Adrenal gland (tissue), 19 donors: Measurements from ENCODE around the gene DOCK1. TPM values are rescaled to one million over a fixed set of nuclear protein-coding genes. Genes with fewer than 3 reads are reported as not detected.

Source experiments
- DNase-seq, 7 donors: peaks; one replicate each; pipeline ENCODE4 v3.0.0-alpha.2; 2019 to 2020
- H3K27ac ChIP-seq, 5 donors: fragments of 200-600 bp; sonication (generic) in 4 of 5; 1 replicate in 3 of 5; 2 replicates in 2 of 5; pipeline versions ENCODE4 v1.5.1 to v1.8.0; 2016 to 2020; ENCODE audit warnings: mild to moderate bottlenecking in 1 of 5
- H3K27me3 ChIP-seq: fragments of 200-600 bp; 2 replicates; pipeline ENCODE4 v1.8.0; 2021
- H3K36me3 ChIP-seq, 2 donors: fragments of 200-600 bp; replicated peaks in 1 of 2; 1 replicate in 1 of 2; 2 replicates in 1 of 2; pipeline versions ENCODE4 v1.5.1 to v1.8.0; 2018 to 2022
- H3K4me1 ChIP-seq, 2 donors: fragments of 200-600 bp; replicated peaks in 1 of 2; 1 replicate in 1 of 2; 2 replicates in 1 of 2; pipeline versions ENCODE4 v1.5.1 to v1.8.0; 2018 to 2021
- H3K4me3 ChIP-seq, 4 donors: fragments of 200-600 bp; sonication (generic) in 3 of 4; one replicate each; pipeline ENCODE4 v1.5.1; 2016 to 2018
- H3K9me3 ChIP-seq, 3 donors: fragments of 200-600 bp; sonication (generic) in 1 of 3; replicated peaks in 1 of 3; 1 replicate in 2 of 3; 2 replicates in 1 of 3; pipeline versions ENCODE4 v1.5.1 to v1.8.0; 2016 to 2021
- CTCF ChIP-seq, 6 experiments: fragments of 450-650 bp in 4 of 6; fragments of 200-600 bp in 2 of 6; sonication (generic) in 1 of 6; IDR thresholded peaks; 1 replicate in 5 of 6; 2 replicates in 1 of 6; pipeline versions ENCODE4 v1.5.1 to v1.8.0; 2016 to 2021; ENCODE audit warnings: antibody characterized with exemption in 6 of 6, mild to moderate bottlenecking in 2 of 6, moderate library complexity in 1 of 6
- POLR2A ChIP-seq, 2 donors: fragments of 450-650 bp; IDR thresholded peaks; one replicate each; pipeline ENCODE4 v1.6.1; 2017; ENCODE audit warnings: antibody characterized with exemption in 2 of 2, mild to moderate bottlenecking in 2 of 2, moderate library complexity in 1 of 2
- WGBS, 4 donors: extraction: QIAGEN DNeasy Blood & Tissue Kit in 2 of 4; methylation state at CpG; one replicate each; pipeline versions ENCODE4 v1.1.5 to v1.1.7; 2013 to 2017; 5-methylcytosine and 5-hydroxymethylcytosine counted together
- intact Hi-C, 2 donors: fragments of 100-400 bp; cut with DNase I; formaldehyde crosslinking; loops; one replicate each; pipeline versions ENCODE4 v1.14.1 to v1.15.0; 2022 to 2023
- long read RNA-seq, 10 donors: library from polyadenylated mRNA in 3 of 10; unstranded in 2 of 10; stranded (forward) in 1 of 10; transcript quantifications; one replicate each; pipeline ENCODE4 v2.0.0 and lab custom pipeline, GENCODE V29; 2021 to 2026
- polyA plus RNA-seq, 3 donors: library from polyadenylated mRNA; stranded (reverse); fragments of 200-250 nt in 2 of 3; fragments of 350-450 nt in 1 of 3; fragmentation: Illumina TruSeq in 1 of 3; extraction: RNeasy Lipid Tissue Mini Kit (QIAGEN cat#74804) in 1 of 3; gene quantifications; one replicate each; pipeline ENCODE4 v1.2.3, GENCODE V29; 2013 to 2014
- total RNA-seq, 9 donors: library from RNA; depleted of rRNA in 4 of 9; stranded (reverse); fragments of >200 nt in 4 of 9; fragments of 120-200 nt in 1 of 9; fragmentation: NEBNext Ultra II Directional in 1 of 9; extraction: Animal tissue kit (Norgen Biotek cat#: 25700) in 1 of 9; gene quantifications; one replicate each; pipeline versions ENCODE4 v1.1.0 to v1.2.4, GENCODE V29; 2013 to 2023
- donor health status: healthy with polysubstance abuse.
- donor health status: Bipolar disorder and iron deficiency.
- donor health status: DM: yes; HTN: yes; CAD: no.
- donor health status: DM: no; HTN: no; CAD: no.
- donor health status: DM: no; HTN: no; CAD: no.
- donor health status: DM: yes; HTN: yes; CAD: no.

Gene DOCK1
- 10 to 100 TPM; 18.1 to 30.4 (median 23.1) TPM for total RNA-seq
- 10 to 100 TPM in 1 of 3 donors, 1 to 10 TPM in 2; 8.1 to 14.5 (median 8.3) TPM for polyA plus RNA-seq
- long read RNA-seq, donor 1, result 0 reads
- long read RNA-seq, donor 2, result 0 reads
- long read RNA-seq, donor 3, result 0 reads
- long read RNA-seq, donor 4, partial matches to known transcripts, result 0 of 1 reads
- long read RNA-seq, donor 4, other reads (novel, unspliced or antisense), result 1 of 1 reads
- long read RNA-seq, donor 5, full-length matches to known transcripts, result 16 of 27 reads
- long read RNA-seq, donor 5, partial matches to known transcripts, result 5 of 27 reads
- long read RNA-seq, donor 5, other reads (novel, unspliced or antisense), result 6 of 27 reads
- long read RNA-seq, donor 6, partial matches to known transcripts, result 1 of 3 reads
- long read RNA-seq, donor 6, other reads (novel, unspliced or antisense), result 2 of 3 reads
- long read RNA-seq, donor 7, result 0 reads
- long read RNA-seq, donor 8, result 0 reads
- long read RNA-seq, donor 9, result 0 reads
- long read RNA-seq, donor 10, result 0 reads

- peak; percentile 56 to 74 (median 62) for DNase-seq
- peak within 1 kb of the TSS in 3 of 5 donors; percentile 54 to 90 (median 59) for H3K27ac ChIP-seq
- H3K9me3 ChIP-seq, result no peaks in the 10 kb centered on the region
- H3K4me1 ChIP-seq, result peaks cover 0 to 7% of the 10 kb centered on the region in 2 donors
- TF ChIP-seq CTCF (IDR thresholded peaks at IDR 0.05) (no peak), POLR2A (IDR thresholded peaks at IDR 0.05) (peak in 1 of 2 donors; percentile 34)
- no peaks in the 10 kb centered on the region for H3K27me3 ChIP-seq
- no peaks in the 10 kb centered on the region for H3K36me3 ChIP-seq
- WGBS, 4 donors, result 1 to 18% (median 2%) methylated on average over 5 to 108 of the region's 108 CpGs
- H3K4me3 ChIP-seq, result peak within 1 kb of the TSS in 3 of 4 donors; percentile 33 to 98 (median 52)
- intact Hi-C loops, result no loop called here
These were observed at the start of gene DOCK1 for GRCh38 chr10:126904818-126905701. TSS of gene DOCK1 (plus strand) at chr10:126905428. CDS start at chr10:126905518, 90 bp downstream.

- intact Hi-C loops, result no loop called here
- no peak for DNase-seq
- Histone ChIP-seq H3K27ac (no peak overlapping the region), H3K27me3 (no peaks in the 10 kb centered on the region), H3K4me1 (no peaks in the 10 kb centered on the region), H3K9me3 (no peaks in the 10 kb centered on the region), H3K36me3 (no peaks in the 10 kb centered on the region), H3K4me3 (no peak overlapping the region)
- TF ChIP-seq POLR2A (IDR thresholded peaks at IDR 0.05) (no peak), CTCF (IDR thresholded peaks at IDR 0.05) (no peak)
- 75 to 89% (median 87%) methylated on average over 5 to 8 of the region's 8 CpGs for WGBS, 4 donors
These were observed 47.9 kb upstream of the DOCK1 start for GRCh38 chr10:126857178-126857806.

GRCh38 chr10:126867567-126868365, 37.5 kb upstream of the DOCK1 start:
- H3K27ac ChIP-seq, result no peak overlapping the region
- no peak for TF ChIP-seq POLR2A (IDR thresholded peaks at IDR 0.05)
- no peaks in the 10 kb centered on the region for H3K4me1 ChIP-seq
- H3K4me3 ChIP-seq, result no peak overlapping the region
- no peaks in the 10 kb centered on the region for H3K36me3 ChIP-seq
- 66 to 82% (median 77%) methylated on average over 9 of the region's 9 CpGs for WGBS, 4 donors
- no peak for DNase-seq
- intact Hi-C loops, result no loop called here
- no peaks in the 10 kb centered on the region for H3K9me3 ChIP-seq
- no peaks in the 10 kb centered on the region for H3K27me3 ChIP-seq

GRCh38 chr10:126868371-126868770, 36.9 kb upstream of the DOCK1 start:
- Histone ChIP-seq H3K4me1 (no peaks in the 10 kb centered on the region), H3K27me3 (no peaks in the 10 kb centered on the region), H3K9me3 (no peaks in the 10 kb centered on the region), H3K4me3 (no peak overlapping the region), H3K36me3 (no peaks in the 10 kb centered on the region), H3K27ac (no peak overlapping the region)
- intact Hi-C loops, result no loop called here
- 66 to 80% (median 71%) methylated on average over 6 of the region's 6 CpGs for WGBS, 4 donors
- DNase-seq, result no peak
- TF ChIP-seq POLR2A (IDR thresholded peaks at IDR 0.05) (no peak), CTCF (IDR thresholded peaks at IDR 0.05) (no peak)
